CD14-positive monocyte (primary cell): ENCODE measurements around the gene ACSF3. TPM values are rescaled to one million over a fixed set of nuclear protein-coding genes. Genes with fewer than 3 reads are reported as not detected.

ENCODE experiments used
- DNase-seq, 3 donors: peaks; one replicate each; pipeline ENCODE4 v3.0.0-alpha.2; 2011 to 2022
- H2AFZ ChIP-seq: 2 replicates; pipeline ENCODE4 v1.6.0; 2012; ENCODE audit warnings: mild to moderate bottlenecking, low read depth, low read length, inconsistent platforms; ENCODE audit not compliant: insufficient read depth, poor library complexity, severe bottlenecking
- H3K27ac ChIP-seq, 2 donors: 1 replicate in 1 of 2; 2 replicates in 1 of 2; pipeline ENCODE4 v1.5.1; 2012 to 2013; ENCODE audit warnings: low read length in 2 of 2, control low read depth in 1 of 2, inconsistent platforms in 1 of 2, low read depth in 1 of 2, mild to moderate bottlenecking in 1 of 2
- H3K27me3 ChIP-seq, 2 donors: one replicate each; pipeline versions ENCODE4 v1.6.0 to v1.6.1; 2011 to 2013; ENCODE audit warnings: low read length in 2 of 2; ENCODE audit not compliant: control insufficient read depth in 2 of 2, insufficient read depth in 2 of 2
- H3K36me3 ChIP-seq, 2 donors: replicated peaks in 1 of 2; 1 replicate in 1 of 2; 2 replicates in 1 of 2; pipeline versions ENCODE4 v1.5.1 to v1.6.1; 2012 to 2013; ENCODE audit warnings: low read length in 2 of 2, control low read depth in 1 of 2, inconsistent platforms in 1 of 2, mild to moderate bottlenecking in 1 of 2; ENCODE audit not compliant: insufficient read depth in 2 of 2, control insufficient read depth in 1 of 2
- H3K4me1 ChIP-seq, 2 donors: 1 replicate in 1 of 2; 2 replicates in 1 of 2; pipeline versions ENCODE4 v1.5.1 to v1.6.1; 2012 to 2013; ENCODE audit warnings: low read length in 2 of 2, control low read depth in 1 of 2, inconsistent platforms in 1 of 2, mild to moderate bottlenecking in 1 of 2, moderate library complexity in 1 of 2; ENCODE audit not compliant: insufficient read depth in 2 of 2, control insufficient read depth in 1 of 2
- H3K4me2 ChIP-seq: replicated peaks from 2 replicates; pipeline ENCODE3; 2012; ENCODE audit warnings: low read length, moderate library complexity, mild to moderate bottlenecking; ENCODE audit not compliant: poor library complexity, severe bottlenecking; ENCODE audit errors: extremely low read depth
- H3K4me3 ChIP-seq, 3 experiments: fragments of 200-600 bp in 1 of 3; sonication (generic) in 1 of 3; replicated peaks in 1 of 3; 1 replicate in 2 of 3; 2 replicates in 1 of 3; pipeline ENCODE4 v1.5.1; 2011 to 2013; ENCODE audit warnings: low read length in 3 of 3, mild to moderate bottlenecking in 3 of 3, control low read depth in 2 of 3, low read depth in 2 of 3, inconsistent platforms in 1 of 3, moderate library complexity in 1 of 3
- H3K79me2 ChIP-seq: 2 replicates; pipeline ENCODE4 v1.6.0; 2012; ENCODE audit warnings: mild to moderate bottlenecking, control low read depth, inconsistent platforms, low read length, moderate library complexity; ENCODE audit not compliant: insufficient read depth
- H3K9ac ChIP-seq: 2 replicates; pipeline ENCODE4 v1.6.0; 2017; ENCODE audit warnings: low read length, mild to moderate bottlenecking; ENCODE audit not compliant: insufficient read depth, poor library complexity, severe bottlenecking
- H3K9me3 ChIP-seq, 2 donors: replicated peaks in 1 of 2; 1 replicate in 1 of 2; 2 replicates in 1 of 2; pipeline versions ENCODE4 v1.5.1 to v1.6.1; 2012 to 2013; ENCODE audit warnings: low read length in 2 of 2, control low read depth in 1 of 2; ENCODE audit not compliant: control insufficient read depth in 1 of 2, insufficient read depth in 1 of 2
- H4K20me1 ChIP-seq: 2 replicates; pipeline ENCODE4 v1.6.0; 2012; ENCODE audit warnings: mild to moderate bottlenecking, low read length, control low read depth, moderate library complexity; ENCODE audit not compliant: insufficient read depth
- H3K27ac Mint-ChIP-seq, 7 donors: one replicate each; pipeline ENCODE4 v1.8.0; 2020; ENCODE audit warnings: mild to moderate bottlenecking in 7 of 7, mixed read lengths in 7 of 7, moderate library complexity in 6 of 7, inconsistent platforms in 2 of 7
- H3K27me3 Mint-ChIP-seq, 3 donors: one replicate each; pipeline ENCODE4 v1.8.0; 2021 to 2022; ENCODE audit warnings: low read depth in 3 of 3, mild to moderate bottlenecking in 3 of 3, mixed read lengths in 3 of 3, moderate library complexity in 3 of 3, inconsistent platforms in 1 of 3
- H3K36me3 Mint-ChIP-seq, 2 donors: one replicate each; pipeline ENCODE4 v1.8.0; 2020; ENCODE audit warnings: mixed read lengths in 2 of 2, inconsistent platforms in 1 of 2, mild to moderate bottlenecking in 1 of 2
- H3K4me1 Mint-ChIP-seq: one replicate; pipeline ENCODE4 v1.8.0; 2020; ENCODE audit warnings: mild to moderate bottlenecking, mixed read lengths
- H3K4me3 Mint-ChIP-seq, 2 donors: one replicate each; pipeline ENCODE4 v1.8.0; 2020; ENCODE audit warnings: mild to moderate bottlenecking in 2 of 2, mixed read lengths in 2 of 2, moderate library complexity in 1 of 2
- H3K9me3 Mint-ChIP-seq, 7 donors: one replicate each; pipeline ENCODE4 v1.8.0; 2020 to 2022; ENCODE audit warnings: mixed read lengths in 7 of 7, mild to moderate bottlenecking in 6 of 7, moderate library complexity in 6 of 7, inconsistent platforms in 2 of 7
- CTCF ChIP-seq: fragments of 200-600 bp; IDR thresholded peaks from one replicate; pipeline ENCODE4 v1.8.0; 2022; ENCODE audit warnings: antibody characterized with exemption, mild to moderate bottlenecking
- WGBS: methylation state at CpG from one replicate; pipeline ENCODE4 v1.1.5; 2013; ENCODE audit warnings: missing lambda C conversion rate; ENCODE audit not compliant: insufficient coverage; 5-methylcytosine and 5-hydroxymethylcytosine counted together
- intact Hi-C, 2 donors: fragments of 100-400 bp; cut with micrococcal nuclease; formaldehyde crosslinking; loops; one replicate each; pipeline versions ENCODE4 v1.15.0 to v1.15.1; 2023
- polyA plus RNA-seq, 3 donors: library from polyadenylated mRNA; depleted of rRNA in 1 of 3; unstranded in 2 of 3; stranded (reverse) in 1 of 3; fragments of 300-500 nt in 2 of 3; fragments of >200 nt in 1 of 3; fragmentation: Illumina TruSeq in 2 of 3; gene quantifications; 1 replicate in 2 of 3; 2 replicates in 1 of 3; pipeline ENCODE4 v1.2.3, GENCODE V29; 2012 to 2021

The ACSF3 gene
- polyA plus RNA-seq, 3 donors = 23.5 to 26.7 (median 26.4) TPM

GRCh38 chr16:89143911-89144675, 50.4 kb downstream of the ACSF3 start:
- Mint-ChIP-seq H3K27me3 (peaks cover 0 to 2% (median 1%) of the 10 kb centered on the region in 3 donors), H3K36me3 (peaks cover 53 to 89% of the 10 kb centered on the region in 2 donors), H3K27ac (peak overlapping the region in 2 of 7 donors; percentile 23 to 26), H3K4me3 (no peak overlapping the region), H3K9me3 (peaks cover 2 to 23% (median 17%) of the 10 kb centered on the region in 7 donors), H3K4me1 (no peaks in the 10 kb centered on the region)
- peaks cover 48 to 89% of the 10 kb centered on the region in 2 donors for H3K36me3 ChIP-seq
- H3K27ac ChIP-seq = no peak overlapping the region
- TF ChIP-seq CTCF = no peak
- peaks cover 10% of the 10 kb centered on the region for H4K20me1 ChIP-seq
- no peak overlapping the region for H2AFZ ChIP-seq
- H3K27me3 ChIP-seq = no peaks in the 10 kb centered on the region
- H3K9ac ChIP-seq = no peak overlapping the region
- no peak overlapping the region for H3K4me2 ChIP-seq
- no peaks in the 10 kb centered on the region for H3K4me1 ChIP-seq
- no peak overlapping the region for H3K4me3 ChIP-seq
- DNase-seq = no peak
- H3K79me2 ChIP-seq = no peaks in the 10 kb centered on the region
- intact Hi-C loops = no loop called here
- H3K9me3 ChIP-seq = peaks cover 0 to 26% of the 10 kb centered on the region in 2 donors
- WGBS = 95% methylated on average over 18 of the region's 22 CpGs

- Histone ChIP-seq H3K27ac (no peak overlapping the region), H3K4me3 (no peak overlapping the region), H4K20me1 (peaks cover 10% of the 10 kb centered on the region), H3K9ac (no peak overlapping the region), H3K27me3 (no peaks in the 10 kb centered on the region), H3K4me1 (no peaks in the 10 kb centered on the region), H3K79me2 (no peaks in the 10 kb centered on the region), H3K4me2 (no peak overlapping the region), H3K36me3 (peaks cover 52 to 93% of the 10 kb centered on the region in 2 donors), H2AFZ (no peak overlapping the region), H3K9me3 (peaks cover 0 to 32% of the 10 kb centered on the region in 2 donors)
- H3K4me1 Mint-ChIP-seq = no peaks in the 10 kb centered on the region
- intact Hi-C loops = no loop called here
- H3K4me3 Mint-ChIP-seq = no peak overlapping the region
- H3K27ac Mint-ChIP-seq = no peak overlapping the region
- peaks cover 6 to 27% (median 22%) of the 10 kb centered on the region in 7 donors for H3K9me3 Mint-ChIP-seq
- no peak for TF ChIP-seq CTCF
- peaks cover 0 to 1% (median 0%) of the 10 kb centered on the region in 3 donors for H3K27me3 Mint-ChIP-seq
- 97% methylated on average over 4 of the region's 6 CpGs for whole genome bisulfite sequencing
- peaks cover 59 to 89% of the 10 kb centered on the region in 2 donors for H3K36me3 Mint-ChIP-seq
- DNase-seq = no peak
Observed at GRCh38 chr16:89144681-89145080, 51.0 kb downstream of the ACSF3 start.
